GM18873 (cell line): Measurements from ENCODE around the gene PLEKHG4B.
"Not testable (repeated sequence)": the region's sequence is repeated elsewhere in the genome, so short reads cannot be mapped to it uniquely, and the experiment has no call there.

ENCODE experiments used
- ATAC-seq: cut with Tn5 transposase; IDR thresholded peaks from one replicate; pipeline ENCODE4 v1.9.1; 2021; ENCODE audit warnings: mild to moderate bottlenecking, moderate library complexity, moderate number of reproducible peaks; ENCODE audit not compliant: unreplicated experiment, low FRiP score

PLEKHG4B gene

DNA sequence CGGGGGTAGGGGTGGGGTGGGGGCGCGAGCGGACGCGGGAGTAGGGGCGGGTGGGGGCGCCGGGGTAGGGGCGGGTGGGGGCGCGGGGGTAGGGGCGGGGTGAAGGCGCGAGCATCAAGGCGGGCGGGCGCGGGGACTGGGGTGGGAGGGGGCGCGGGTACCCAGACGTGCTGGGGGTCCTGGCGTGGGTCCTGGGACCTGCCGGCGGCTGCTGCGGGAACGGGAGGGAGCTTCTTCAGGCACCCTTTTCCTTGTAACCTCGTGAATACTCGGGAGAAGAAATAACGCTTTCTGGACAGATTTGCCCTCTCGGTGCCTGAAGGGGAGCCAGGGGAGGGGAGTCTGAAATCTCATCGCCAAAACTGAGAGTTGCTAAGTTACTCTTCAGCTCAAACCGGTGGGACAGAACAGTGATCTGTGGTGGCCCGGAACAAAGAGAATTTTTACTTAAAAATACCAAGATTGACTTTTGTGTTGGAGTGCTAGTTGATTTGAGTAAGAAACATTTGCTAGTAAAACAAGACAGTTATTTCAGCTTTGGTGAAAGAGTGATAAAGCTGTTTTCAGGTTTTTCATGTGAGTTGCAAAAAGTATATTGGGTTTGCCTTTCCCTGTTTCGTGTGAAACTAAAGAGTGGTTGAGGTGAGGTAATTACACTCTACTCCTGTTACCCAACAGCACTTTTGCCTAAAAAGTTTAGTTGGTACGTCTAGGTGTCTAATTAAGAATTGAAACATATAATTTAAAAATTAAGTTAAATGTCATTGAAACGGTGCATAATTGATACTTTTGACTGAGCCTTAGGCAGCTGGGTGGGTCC, 643 bp downstream of the PLEKHG4B start:
- no peak for ATAC-seq

DNA sequence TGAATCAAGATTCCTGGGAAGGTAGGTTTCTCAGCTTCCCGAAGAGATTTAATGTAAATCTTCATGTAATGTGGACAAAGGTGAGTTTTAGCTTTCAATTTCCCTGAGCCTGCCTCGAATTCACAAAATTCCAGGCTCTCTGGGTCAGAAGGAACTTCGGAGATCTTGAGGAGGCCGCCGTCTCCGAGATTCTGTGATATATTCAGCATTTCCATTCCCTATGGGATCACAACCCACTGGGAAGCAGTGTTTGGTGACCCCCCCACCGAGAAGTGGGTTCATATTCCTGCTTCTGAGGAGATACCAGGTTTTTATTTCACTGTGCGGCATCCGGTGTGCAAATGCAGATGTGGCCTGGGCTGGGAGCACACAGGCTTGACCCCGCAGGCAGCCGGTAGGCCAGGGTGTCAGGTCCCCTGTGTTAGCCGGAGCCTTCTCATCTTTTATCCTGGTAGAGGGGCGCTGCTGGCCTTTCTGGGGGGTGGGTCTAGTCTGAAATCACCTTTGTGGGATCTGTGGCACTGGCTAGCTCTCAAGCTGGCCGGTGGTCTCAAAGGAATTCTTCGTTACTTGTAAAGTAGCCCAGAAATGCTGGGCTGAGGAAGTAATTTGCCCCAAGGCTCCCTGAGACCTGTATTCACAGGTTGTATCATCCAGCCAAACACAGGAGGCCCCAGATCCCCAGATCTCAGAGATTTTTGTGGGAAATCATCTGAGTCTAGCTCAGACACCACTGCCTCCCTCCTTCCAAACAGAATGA, 1.4 kb downstream of the PLEKHG4B start:
- ATAC-seq = no peak

- ATAC-seq = no peak
These were observed 2.3 kb downstream of the PLEKHG4B start for GRCh38 chr5:94113-94892.

DNA sequence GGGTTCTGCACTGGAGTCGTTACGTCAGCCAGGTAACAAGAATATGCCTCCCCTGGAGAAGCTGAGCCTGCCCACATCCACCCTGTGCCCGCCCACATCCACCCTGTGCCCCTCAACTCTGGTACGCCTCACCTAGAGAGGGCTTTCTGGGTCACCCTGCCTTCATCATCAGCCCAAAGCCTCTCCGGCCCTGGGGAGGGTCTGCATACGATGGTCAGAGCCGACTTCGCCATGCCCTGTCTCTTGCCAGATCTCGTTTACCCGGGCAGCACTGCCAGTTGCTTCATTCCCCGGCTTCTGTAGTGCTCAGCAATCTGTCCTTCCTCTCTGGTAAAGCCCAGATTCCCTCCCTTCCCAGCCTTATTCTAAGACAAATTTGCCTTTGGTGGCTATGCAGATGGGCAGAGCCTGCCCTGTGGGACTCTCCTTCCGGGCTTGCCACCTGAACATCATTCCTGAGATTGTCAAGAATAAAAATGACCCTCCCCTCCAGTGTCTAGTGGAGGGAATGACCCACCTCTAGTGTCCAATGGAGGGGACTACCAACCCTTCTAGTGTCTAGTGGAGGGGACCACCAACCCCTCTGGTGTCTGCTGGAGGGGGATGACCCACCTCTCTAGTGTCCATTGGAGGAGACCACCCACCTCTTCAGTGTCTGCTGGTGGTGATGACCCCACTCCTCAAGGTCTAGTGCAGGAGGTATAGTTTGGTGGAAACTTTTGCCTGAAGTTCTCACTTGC, 3.4 kb downstream of the PLEKHG4B start:
- ATAC-seq = no peak

GRCh38 chr5:96976-97660, 5.2 kb downstream of the PLEKHG4B start:
- ATAC-seq = no peak

DNA sequence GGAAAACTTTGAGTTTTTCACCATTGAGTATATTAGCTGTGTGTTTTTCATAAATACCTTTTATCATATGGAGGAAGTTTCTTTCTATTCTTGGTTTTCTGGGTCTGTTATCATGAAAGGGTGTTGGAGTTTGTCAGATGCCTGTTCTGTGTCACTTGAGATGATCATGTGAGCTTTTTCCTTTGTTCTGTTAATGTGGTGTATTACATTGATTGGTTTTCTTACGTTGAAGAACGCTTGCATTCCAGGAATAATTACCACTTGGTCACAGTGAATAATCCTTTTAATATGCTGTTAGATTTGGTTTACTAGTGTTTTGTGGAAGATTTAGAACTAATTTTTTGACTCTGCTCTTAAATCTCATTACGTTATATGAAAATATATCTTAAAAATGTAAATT, 7.8 kb downstream of the PLEKHG4B start:
- no peak for ATAC-seq

GRCh38 chr5:102411-103043, 10.6 kb downstream of the PLEKHG4B start:
- no peak for ATAC-seq

GRCh38 chr5:104106-104505, 12.1 kb downstream of the PLEKHG4B start:
- not testable (repeated sequence) for ATAC-seq

DNA sequence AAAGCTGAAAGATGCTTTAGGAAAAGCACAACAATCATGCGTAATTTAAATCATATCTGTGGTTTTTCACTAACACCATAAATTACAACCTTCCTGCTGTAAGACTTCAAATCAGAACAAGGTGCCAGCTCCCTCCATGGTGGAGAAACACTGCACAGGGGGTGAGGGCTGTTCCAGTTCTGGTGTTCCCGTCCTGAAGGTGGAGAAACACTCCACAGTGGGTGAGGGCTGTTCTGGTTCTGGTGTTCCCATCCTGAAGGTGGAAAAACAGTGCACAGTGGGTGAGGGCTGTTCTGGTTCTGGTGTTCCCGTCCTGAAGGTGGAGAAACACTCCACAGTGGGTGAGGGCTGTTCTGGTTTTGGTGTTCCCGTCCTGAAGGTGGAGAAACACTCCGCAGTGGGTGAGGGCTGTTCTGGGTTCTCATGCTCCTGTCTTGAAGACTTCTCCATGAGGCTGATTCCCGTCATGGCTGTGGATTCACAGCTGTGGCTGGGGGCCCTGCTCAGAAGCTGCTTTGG, 12.9 kb downstream of the PLEKHG4B start:
- no peak for ATAC-seq

GRCh38 chr5:105504-106070, 13.6 kb downstream of the PLEKHG4B start:
- ATAC-seq = no peak

DNA sequence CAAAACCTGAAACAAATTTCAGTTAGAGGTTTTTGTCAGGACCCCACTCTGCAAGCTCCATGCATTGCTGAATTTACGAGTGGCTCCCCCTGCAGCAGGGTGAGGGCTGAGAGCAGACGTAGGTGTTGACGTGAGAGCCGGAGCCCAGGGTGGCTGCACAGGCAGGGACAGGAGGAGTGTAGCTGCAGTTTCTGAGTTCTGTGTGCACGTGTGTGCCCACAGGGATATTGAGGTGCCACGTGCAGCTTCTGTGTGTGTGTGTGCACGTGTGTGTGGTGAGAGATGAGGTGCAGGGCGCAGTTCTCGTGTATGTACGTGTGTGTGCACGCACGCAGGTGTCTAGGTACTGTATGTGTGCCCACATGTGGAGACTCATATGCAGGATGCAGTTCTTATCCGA, 14.6 kb downstream of the PLEKHG4B start:
- no peak for ATAC-seq

GRCh38 chr5:107526-107925, 15.6 kb downstream of the PLEKHG4B start:
- no peak for ATAC-seq

- no peak for ATAC-seq
These were observed 17.9 kb downstream of the PLEKHG4B start for GRCh38 chr5:109826-110225.

- ATAC-seq = no peak
These were observed 18.4 kb downstream of the PLEKHG4B start for GRCh38 chr5:110270-110888.

GRCh38 chr5:111171-111570, 19.2 kb downstream of the PLEKHG4B start:
- ATAC-seq = no peak

DNA sequence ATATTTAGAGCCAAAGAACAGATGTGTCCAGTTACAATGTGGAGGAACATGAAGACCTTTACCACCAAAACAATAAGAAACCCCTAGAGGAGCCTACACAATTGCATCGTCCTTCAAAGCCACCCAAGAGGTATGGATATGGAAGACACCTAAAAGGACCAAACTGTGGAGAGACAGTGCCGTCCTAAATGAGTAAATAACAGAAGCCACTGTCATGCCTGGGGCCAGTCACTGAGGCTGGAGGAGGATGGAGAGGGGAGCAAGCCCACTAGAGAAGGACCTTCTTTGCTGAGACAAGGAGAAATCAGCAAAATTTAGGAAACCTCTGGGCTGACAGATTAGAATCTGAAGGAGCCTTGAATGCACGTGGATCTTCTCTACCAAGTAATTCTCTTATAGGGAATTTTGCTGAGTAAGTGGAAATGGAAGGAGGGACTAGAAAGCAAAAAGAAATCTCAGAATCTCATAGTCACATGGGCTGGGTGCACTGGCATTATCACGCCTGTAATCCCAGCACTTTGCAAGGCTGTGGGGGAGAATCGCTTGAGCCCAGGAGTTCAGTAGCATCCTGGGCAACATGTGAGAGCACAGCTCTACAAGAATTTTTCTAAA, 27.6 kb downstream of the PLEKHG4B start:
- ATAC-seq = no peak

DNA sequence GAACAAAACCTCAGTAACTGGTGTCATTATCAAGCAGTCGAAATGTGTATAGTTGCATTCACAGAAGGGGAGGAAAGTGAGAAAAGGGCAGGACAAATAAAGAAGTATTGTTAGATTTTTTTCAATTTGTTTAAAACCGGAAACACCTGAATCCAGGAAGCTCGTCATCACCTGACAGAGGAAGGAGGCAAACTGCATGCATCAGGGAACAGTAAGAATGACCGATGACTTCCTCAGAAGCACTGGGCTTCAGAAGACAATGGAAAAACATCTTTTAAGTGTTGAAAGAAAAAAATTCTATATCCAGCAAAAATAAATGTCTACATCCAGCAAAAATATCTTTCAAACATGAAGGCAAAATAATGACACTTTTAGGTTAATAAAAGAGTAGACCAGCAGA, 29.5 kb downstream of the PLEKHG4B start:
- ATAC-seq = no peak

- no peak for ATAC-seq
These were observed 33.8 kb downstream of the PLEKHG4B start for GRCh38 chr5:125815-126214.
